Right lobe of liver (tissue), 6 donors: ENCODE measurements around the gene SEZ6L. TPM values are rescaled to one million over a fixed set of nuclear protein-coding genes. Genes with fewer than 3 reads are reported as not detected.

Experiments used
- ATAC-seq, 4 donors: fragments of 200-7000 bp; cut with Tn5 transposase; one replicate each; pipeline ENCODE4 v1.9.1; 2020; ENCODE audit warnings: mild to moderate bottlenecking in 4 of 4, moderate library complexity in 4 of 4
- DNase-seq, 3 donors: peaks; one replicate each; pipeline ENCODE4 v3.0.0-alpha.2; 2020
- H3K27ac ChIP-seq, 3 donors: fragments of 200-600 bp; one replicate each; pipeline ENCODE4 v1.8.0; 2022
- H3K27me3 ChIP-seq, 2 donors: fragments of 200-600 bp; one replicate each; pipeline ENCODE4 v1.8.0; 2022
- H3K36me3 ChIP-seq, 4 donors: fragments of 200-600 bp; sonication (generic) in 1 of 4; one replicate each; pipeline versions ENCODE4 v1.5.1 to v1.8.0; 2017 to 2022; ENCODE audit warnings: control low read depth in 1 of 4
- H3K4me1 ChIP-seq, 4 donors: fragments of 200-600 bp; sonication (generic) in 1 of 4; one replicate each; pipeline versions ENCODE4 v1.5.1 to v1.8.0; 2017 to 2022; ENCODE audit warnings: control low read depth in 1 of 4
- H3K4me3 ChIP-seq, 3 donors: fragments of 200-600 bp; one replicate each; pipeline ENCODE4 v1.8.0; 2022
- H3K9me3 ChIP-seq, 4 donors: fragments of 200-600 bp; sonication (generic) in 1 of 4; one replicate each; pipeline versions ENCODE4 v1.5.1 to v1.8.0; 2017 to 2022; ENCODE audit warnings: control low read depth in 1 of 4
- CTCF ChIP-seq, 4 donors: fragments of 200-600 bp in 3 of 4; fragments of 450-650 bp in 1 of 4; IDR thresholded peaks; one replicate each; pipeline versions ENCODE4 v1.5.1 to v1.8.0; 2016 to 2022; ENCODE audit warnings: antibody characterized with exemption in 4 of 4, mild to moderate bottlenecking in 2 of 4
- POLR2A ChIP-seq: fragments of 450-650 bp; IDR thresholded peaks from one replicate; pipeline ENCODE4 v1.6.1; 2017; ENCODE audit warnings: antibody characterized with exemption, mild to moderate bottlenecking
- WGBS: methylation state at CpG from one replicate; pipeline ENCODE4 v1.1.6; 2018; ENCODE audit warnings: low coverage, low lambda C conversion rate; ENCODE audit not compliant: insufficient coverage; ENCODE audit errors: missing lambda C conversion rate; 5-methylcytosine and 5-hydroxymethylcytosine counted together
- intact Hi-C, 2 donors: fragments of 100-400 bp; cut with DNase I; formaldehyde crosslinking; loops; one replicate each; pipeline versions ENCODE4 v1.11.2 to v1.14.1; 2022
- small RNA-seq, 2 experiments: library from RNA; depleted of rRNA; stranded (forward); fragments of <200 nt; gene quantifications; one replicate each; pipeline ENCODE3, GENCODE V24; 2016
- total RNA-seq, 6 experiments: library from RNA; depleted of rRNA in 2 of 6; stranded (reverse); fragments of >200 nt in 2 of 6; fragmentation: NEBNext Ultra II Directional in 3 of 6; extraction: Animal tissue kit (Norgen Biotek cat#: 25700) in 3 of 6; gene quantifications; one replicate each; pipeline versions ENCODE4 v1.1.0 to v1.2.4, GENCODE V29; 2016 to 2023
- donor health status: DM: no; HTN: yes; CAD: no.
- donor health status: DM: no; HTN: no; CAD: no.
- donor health status: DM: no; HTN: no; CAD: no.
- donor health status: DM: no; HTN: yes; CAD: no.
- donor health status: DM: no; HTN: yes; CAD: no.

SEZ6L gene
- total RNA-seq, 6 experiments from 2014 or later: 0.13 TPM; not detected in 5

GRCh38 chr22:26432619-26433311, 263.5 kb downstream of the SEZ6L start:
- DNase-seq (no peak), ATAC-seq (no peak)
- H3K4me1 ChIP-seq: no peaks in the 10 kb centered on the region
- H3K27ac ChIP-seq: no peak overlapping the region
- H3K27me3 ChIP-seq: no peaks in the 10 kb centered on the region
- 60% methylated on average over 3 of the region's 3 CpGs for WGBS
- no peaks in the 10 kb centered on the region for H3K36me3 ChIP-seq
- intact Hi-C loops: no loop called here
- TF ChIP-seq POLR2A (no peak), CTCF (IDR thresholded peaks at IDR 0.05) (no peak)
- no peaks in the 10 kb centered on the region for H3K9me3 ChIP-seq
- H3K4me3 ChIP-seq: no peak overlapping the region

Small RNAs within 50 kb of the gene (small RNA-seq; reads per million reads assigned to genes)
- 0.10 to 0.13 reads per million in 2 experiments for gene RNA5SP495
